IPS-20b (cell line): Measurements from ENCODE around the gene ULK3.

Experiments used
- H3K27ac ChIP-seq: one replicate; pipeline ENCODE4 v1.5.1; 2013; ENCODE audit warnings: low read length
- H3K27me3 ChIP-seq: 2 replicates; pipeline ENCODE4 v1.6.1; 2013; ENCODE audit warnings: mild to moderate bottlenecking, low read length, inconsistent platforms; ENCODE audit not compliant: insufficient read depth
- H3K36me3 ChIP-seq: 2 replicates; pipeline ENCODE4 v1.6.1; 2013; ENCODE audit warnings: low read depth, mild to moderate bottlenecking, inconsistent platforms, low read length, moderate library complexity; ENCODE audit not compliant: insufficient read depth
- H3K4me1 ChIP-seq: 2 replicates; pipeline ENCODE4 v1.6.1; 2013; ENCODE audit warnings: mild to moderate bottlenecking, control low read depth, inconsistent platforms, low read length, moderate library complexity; ENCODE audit not compliant: insufficient read depth
- H3K4me3 ChIP-seq: 2 replicates; pipeline ENCODE4 v1.5.1; 2013; ENCODE audit warnings: mild to moderate bottlenecking, low read length, inconsistent platforms
- H3K9ac ChIP-seq: 2 replicates; pipeline ENCODE4 v1.6.1; 2013; ENCODE audit warnings: low read depth, mild to moderate bottlenecking, inconsistent platforms, low read length, moderate library complexity
- H3K9me3 ChIP-seq: 2 replicates; pipeline ENCODE4 v1.6.1; 2013; ENCODE audit warnings: mild to moderate bottlenecking, low read depth, low read length, inconsistent platforms; ENCODE audit not compliant: insufficient read depth

The ULK3 gene

DNA sequence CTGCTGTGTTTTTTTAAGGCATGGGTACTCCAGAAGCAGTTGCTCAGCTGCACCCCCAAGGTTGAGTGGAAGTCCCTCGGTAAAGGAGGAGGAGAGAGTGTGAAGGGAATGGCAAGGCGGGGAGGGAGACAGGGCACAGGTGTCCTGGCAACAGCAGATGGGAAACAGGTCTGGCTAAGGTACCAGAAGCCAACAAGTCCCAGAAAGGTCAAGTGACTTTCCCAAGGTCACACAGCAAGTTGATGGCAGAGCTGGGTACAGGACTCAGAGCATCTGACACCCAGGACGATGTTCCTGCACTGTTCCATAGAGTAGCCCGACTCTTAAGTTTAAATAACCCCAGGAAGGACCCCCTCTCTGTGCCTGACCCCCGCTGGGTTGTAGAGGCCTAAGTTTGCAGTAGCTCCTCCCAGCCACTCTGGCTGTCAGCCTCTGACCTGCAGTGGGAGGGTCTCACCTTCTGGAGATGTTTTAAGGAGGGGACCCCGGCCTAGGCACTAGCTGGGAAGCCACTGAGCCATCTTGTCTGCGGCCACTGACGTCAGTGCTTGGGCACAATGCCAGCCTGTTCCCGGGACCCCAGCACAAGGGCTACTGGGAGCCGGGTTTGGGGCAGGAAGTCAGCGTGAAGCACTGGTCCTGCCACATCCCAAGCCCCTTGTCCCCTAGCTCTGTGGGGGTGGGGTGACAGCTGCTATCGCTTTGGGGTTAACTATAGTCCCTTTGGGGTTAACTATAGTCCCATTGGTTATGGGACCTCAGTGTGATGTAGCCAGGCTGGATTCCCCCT, 50.5 kb downstream of the ULK3 start:
- Histone ChIP-seq H3K27ac (no peak overlapping the region), H3K4me3 (no peak overlapping the region), H3K36me3 (no peaks in the 10 kb centered on the region), H3K9me3 (no peaks in the 10 kb centered on the region), H3K27me3 (no peaks in the 10 kb centered on the region), H3K9ac (no peak overlapping the region), H3K4me1 (peaks cover 14% of the 10 kb centered on the region)

DNA sequence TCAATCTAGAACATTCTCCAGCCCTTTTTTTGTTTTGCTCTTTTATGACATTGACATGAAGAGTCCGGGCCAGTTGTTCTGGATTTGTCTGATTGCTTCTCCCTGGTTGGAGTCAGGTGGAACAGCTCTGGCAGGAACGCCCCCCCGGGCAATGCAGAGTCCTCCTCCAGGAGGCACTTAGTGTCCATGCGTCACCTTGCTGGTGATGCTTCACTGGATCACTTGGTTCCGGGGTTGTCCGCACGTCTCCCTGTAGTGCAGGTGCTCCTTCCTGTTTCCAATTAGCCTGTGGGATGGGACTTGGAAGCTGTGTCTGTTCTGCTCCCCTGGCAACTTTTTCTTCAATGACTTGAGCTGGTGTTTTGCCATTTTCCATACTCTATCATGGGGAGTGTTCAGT, 51.3 kb downstream of the ULK3 start:
- no peak overlapping the region for H3K27ac ChIP-seq

DNA sequence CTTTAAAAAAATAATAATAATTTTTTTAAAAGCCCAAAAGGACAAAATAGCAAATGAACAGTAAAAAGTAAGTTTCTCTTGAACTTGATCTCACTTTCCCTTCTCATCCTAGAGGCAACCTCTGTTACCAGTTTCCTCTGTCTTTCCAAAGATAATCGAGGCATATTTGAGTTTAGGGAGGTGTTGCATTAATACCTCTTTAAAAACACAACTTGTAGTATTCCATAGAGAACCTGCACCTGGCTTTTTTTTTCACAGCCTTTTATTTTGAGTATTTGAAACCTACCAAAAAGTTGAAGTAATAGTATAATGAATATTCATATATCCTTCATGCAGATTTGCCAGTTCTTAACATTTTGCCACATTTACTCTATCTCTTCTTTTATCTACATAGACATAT, 51.9 kb downstream of the ULK3 start:
- no peaks in the 10 kb centered on the region for H3K36me3 ChIP-seq
- H3K9me3 ChIP-seq = no peaks in the 10 kb centered on the region
- peaks cover 15% of the 10 kb centered on the region for H3K4me1 ChIP-seq
- H3K27me3 ChIP-seq = no peaks in the 10 kb centered on the region
- H3K4me3 ChIP-seq = no peak overlapping the region
- H3K27ac ChIP-seq = no peak overlapping the region
- no peak overlapping the region for H3K9ac ChIP-seq

More for the DNA sequence above, 51.3 kb downstream of the ULK3 start:
- no peak overlapping the region for H3K4me3 ChIP-seq
- no peaks in the 10 kb centered on the region for H3K9me3 ChIP-seq
- no peak overlapping the region for H3K9ac ChIP-seq
- peaks cover 15% of the 10 kb centered on the region for H3K4me1 ChIP-seq
- no peaks in the 10 kb centered on the region for H3K36me3 ChIP-seq
- no peaks in the 10 kb centered on the region for H3K27me3 ChIP-seq

DNA sequence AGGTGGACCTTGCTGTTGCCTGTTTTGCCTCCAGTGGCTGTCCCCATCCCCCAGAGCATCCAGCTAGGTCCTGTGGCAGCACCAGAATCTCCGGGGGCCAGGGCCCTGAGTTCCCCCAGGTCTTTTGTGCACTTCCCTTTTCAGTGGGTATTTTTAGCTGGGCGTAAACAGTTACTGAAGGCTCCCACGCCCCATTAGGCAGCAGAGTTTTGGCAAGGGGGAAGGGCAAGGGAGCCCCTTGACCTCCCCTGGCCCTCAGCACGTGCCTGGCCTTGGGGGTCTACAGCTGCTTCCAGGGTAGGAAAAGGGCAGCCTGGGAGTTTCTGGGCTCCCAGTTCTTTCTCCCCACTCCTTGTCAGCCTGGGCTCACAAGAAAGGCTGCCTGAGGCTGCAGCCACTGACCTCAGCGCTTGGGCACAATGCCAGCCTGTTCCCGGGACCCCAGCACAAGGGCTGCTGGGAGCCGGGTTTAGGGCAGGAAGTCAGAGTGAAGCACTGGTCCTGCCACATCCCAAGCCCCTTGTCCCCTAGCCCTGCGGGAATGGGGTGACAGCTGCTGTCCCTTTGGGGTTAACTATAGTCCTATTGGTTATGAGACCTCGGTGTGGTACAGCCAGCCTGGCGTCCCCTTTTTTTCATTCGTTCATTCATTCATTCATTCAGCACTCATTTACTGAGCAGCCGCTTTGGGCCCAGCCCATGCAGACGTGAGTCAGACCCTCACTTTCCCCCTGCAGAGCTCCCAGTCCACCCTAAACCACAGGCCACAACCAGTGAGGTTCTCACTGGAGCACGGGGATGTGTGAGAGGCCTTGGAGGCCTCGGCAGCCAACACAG, 52.7 kb downstream of the ULK3 start:
- no peaks in the 10 kb centered on the region for H3K36me3 ChIP-seq
- H3K9me3 ChIP-seq = no peaks in the 10 kb centered on the region
- H3K4me1 ChIP-seq = peaks cover 15% of the 10 kb centered on the region
- no peak overlapping the region for H3K9ac ChIP-seq
- H3K27me3 ChIP-seq = no peaks in the 10 kb centered on the region
- no peak overlapping the region for H3K4me3 ChIP-seq
- no peak overlapping the region for H3K27ac ChIP-seq

DNA sequence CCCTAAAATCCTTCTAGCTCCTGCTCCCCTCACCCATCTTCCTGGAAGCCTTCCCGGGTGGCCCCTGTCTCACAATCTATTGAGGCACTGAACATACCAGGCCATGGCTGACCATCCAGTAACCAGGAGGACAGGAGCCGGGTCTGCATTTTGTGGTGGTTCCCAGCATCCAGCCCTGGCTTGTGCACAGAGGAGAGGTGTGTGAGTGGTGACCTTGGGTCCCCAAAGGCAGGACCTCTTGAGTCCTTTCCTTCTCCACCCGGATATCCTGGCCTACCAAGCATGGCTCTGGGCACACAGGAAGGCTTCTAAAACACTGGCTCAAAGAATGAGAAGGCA, 53.2 kb downstream of the ULK3 start:
- H3K9ac ChIP-seq = no peak overlapping the region
- peaks cover 15% of the 10 kb centered on the region for H3K4me1 ChIP-seq
- no peak overlapping the region for H3K4me3 ChIP-seq
- H3K27ac ChIP-seq = no peak overlapping the region
- no peaks in the 10 kb centered on the region for H3K36me3 ChIP-seq
- no peaks in the 10 kb centered on the region for H3K27me3 ChIP-seq
- no peaks in the 10 kb centered on the region for H3K9me3 ChIP-seq

DNA sequence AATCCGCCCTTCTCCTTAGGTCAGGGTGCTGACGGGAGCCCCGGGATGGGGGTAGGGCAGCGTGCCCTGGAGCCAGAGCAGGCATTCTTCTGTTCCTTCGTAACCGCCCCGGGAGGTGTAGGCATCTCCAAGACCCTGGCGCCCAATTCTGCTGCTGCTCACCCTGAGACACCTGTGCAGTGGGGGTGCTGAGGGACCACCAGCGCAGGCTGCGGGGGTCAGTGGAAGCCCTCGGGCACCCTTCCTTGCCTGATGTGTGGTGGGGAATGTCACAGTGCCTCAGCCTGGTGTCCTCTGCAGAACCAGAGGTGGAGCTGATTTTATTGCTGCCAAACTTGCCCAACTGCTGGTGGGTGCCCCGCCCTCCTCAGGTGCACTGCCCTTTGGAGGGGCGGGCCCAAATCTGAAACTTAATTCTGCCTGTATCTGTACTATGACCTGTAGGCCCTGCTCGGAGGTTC, 53.8 kb downstream of the ULK3 start:
- no peaks in the 10 kb centered on the region for H3K27me3 ChIP-seq
- H3K36me3 ChIP-seq = no peaks in the 10 kb centered on the region
- H3K4me3 ChIP-seq = no peak overlapping the region
- H3K27ac ChIP-seq = no peak overlapping the region
- peaks cover 15% of the 10 kb centered on the region for H3K4me1 ChIP-seq
- H3K9me3 ChIP-seq = no peaks in the 10 kb centered on the region
- no peak overlapping the region for H3K9ac ChIP-seq

DNA sequence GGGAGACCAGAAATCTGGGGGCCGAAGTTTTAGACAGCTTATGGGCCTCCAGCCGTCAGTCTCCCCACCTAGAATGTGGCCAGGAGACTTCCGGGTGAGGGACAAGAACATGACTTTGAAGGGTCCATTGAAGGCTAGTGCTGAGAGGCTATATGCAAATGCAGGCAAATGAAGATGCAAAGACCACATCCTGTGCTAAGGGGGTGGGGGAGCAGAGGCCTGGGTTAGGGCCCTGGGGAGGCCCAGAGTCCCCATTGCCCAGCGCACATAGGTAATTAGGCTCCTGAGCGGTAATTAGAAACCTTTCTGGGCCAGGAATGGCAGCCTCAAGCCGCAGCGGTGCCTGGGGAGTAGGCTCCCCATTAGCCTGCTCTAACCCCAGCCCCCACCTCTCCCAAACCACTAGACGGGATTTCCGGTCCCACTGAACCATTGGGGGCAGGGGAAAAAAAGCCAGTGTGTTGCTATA, 54.2 kb downstream of the ULK3 start:
- Histone ChIP-seq H3K4me1 (peaks cover 15% of the 10 kb centered on the region), H3K36me3 (no peaks in the 10 kb centered on the region), H3K4me3 (no peak overlapping the region), H3K9me3 (no peaks in the 10 kb centered on the region), H3K9ac (no peak overlapping the region), H3K27me3 (no peaks in the 10 kb centered on the region), H3K27ac (no peak overlapping the region)

DNA sequence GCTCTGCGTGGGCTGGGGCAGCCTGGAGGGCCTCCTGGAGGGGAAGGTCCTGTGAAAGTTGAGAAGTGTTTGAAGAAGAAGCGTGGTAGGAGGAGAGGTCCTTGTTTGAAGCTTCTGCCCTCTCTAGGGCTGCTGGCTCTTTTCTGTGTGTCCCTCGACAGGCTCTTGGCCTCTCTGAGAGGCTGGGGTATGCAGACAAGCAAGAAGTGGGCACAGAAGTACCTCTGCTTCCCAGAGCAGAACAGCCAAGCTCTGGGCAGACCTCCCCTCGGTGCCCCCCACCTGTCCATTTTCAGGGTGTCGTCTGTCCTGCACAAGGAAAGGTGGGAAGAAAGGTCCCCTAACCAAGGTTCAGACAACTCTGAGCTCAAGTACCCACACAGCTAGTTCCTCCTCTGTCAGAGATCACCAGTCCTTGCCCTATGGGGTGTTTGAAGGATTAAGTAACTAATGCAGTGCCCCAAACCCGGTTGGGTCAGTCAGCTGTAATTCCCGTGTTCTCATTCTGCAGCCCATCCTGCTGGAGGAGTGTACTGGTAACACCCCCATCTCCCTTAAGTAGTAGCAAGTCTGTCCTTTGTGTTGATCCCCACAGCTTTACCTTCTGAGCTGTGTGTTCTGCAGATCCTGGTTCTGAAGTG, 54.8 kb downstream of the ULK3 start:
- Histone ChIP-seq H3K36me3 (no peaks in the 10 kb centered on the region), H3K4me1 (peaks cover 15% of the 10 kb centered on the region), H3K27ac (no peak overlapping the region), H3K4me3 (no peak overlapping the region), H3K27me3 (no peaks in the 10 kb centered on the region), H3K9me3 (no peaks in the 10 kb centered on the region), H3K9ac (no peak overlapping the region)

DNA sequence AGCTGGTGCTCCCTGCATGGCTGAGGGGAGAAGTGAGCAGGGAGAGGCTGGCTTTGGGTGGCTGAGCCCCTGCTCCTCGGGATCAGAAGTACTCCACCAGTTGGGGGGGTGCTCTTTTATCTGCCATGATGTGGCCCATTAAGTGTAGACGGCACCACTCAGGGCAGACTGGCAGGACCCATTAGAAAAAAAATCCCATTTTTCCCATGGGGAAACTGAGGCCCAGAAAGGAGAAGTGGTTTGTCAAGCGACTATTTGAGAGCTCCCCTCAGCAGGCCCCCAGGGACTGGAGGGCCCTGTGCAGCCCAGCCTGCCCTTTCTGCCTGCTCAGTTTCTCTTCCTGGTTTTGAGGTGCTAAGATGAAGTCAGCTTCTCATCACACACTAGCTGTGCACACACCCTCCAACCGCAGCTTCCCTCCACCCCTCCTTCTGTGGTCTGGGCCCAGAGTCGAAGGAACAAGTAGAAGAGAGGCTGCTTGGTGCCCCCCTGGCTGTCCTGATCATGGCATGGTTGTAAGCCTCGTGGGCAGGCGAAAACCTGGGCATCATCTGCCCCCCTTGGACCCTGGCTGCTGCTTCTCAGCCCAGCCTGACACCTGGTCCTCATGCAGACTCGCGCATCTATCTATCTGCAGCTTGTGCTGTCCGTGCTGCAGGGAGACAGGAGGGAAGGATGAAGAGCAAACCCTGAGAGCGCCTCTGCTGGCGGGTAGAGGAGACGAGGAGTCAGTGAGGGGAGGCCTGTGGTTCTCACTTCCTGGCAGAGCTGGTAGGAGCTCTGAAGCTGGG, 55.5 kb downstream of the ULK3 start:
- H3K4me1 ChIP-seq = peaks cover 15% of the 10 kb centered on the region
- H3K4me3 ChIP-seq = no peak overlapping the region
- no peak overlapping the region for H3K9ac ChIP-seq

DNA sequence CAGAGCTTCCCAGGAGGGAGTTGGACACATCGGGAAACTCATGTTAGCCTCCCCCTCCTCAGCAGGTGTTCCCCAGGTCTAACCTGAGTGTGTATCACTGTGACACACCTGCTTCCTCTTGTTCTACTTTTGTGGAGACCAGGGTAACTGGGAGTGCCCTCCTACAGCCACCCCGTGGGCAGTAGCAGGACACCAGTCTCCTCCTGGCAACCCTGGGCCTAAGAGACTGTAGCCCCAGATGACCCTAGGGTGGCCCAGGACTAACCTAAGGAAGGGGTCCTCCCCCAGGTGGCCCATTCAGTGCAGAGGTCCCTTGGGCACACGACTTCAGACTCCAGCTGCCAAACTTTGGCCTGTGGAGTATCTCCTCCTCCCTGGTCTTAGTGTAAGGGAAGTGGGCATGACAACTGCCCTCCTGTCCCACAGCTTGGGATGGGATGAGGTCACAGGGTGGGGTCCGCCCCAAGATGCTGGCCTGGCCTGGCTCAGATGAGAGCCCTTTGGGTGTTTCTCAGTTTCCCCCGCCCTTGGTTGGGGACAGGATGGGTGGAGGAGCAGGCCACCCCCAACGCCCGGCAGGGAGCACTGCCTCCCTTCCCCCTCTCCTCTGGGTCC, 56.3 kb downstream of the ULK3 start:
- Histone ChIP-seq H3K27ac (no peak overlapping the region), H3K9ac (no peak overlapping the region), H3K36me3 (no peaks in the 10 kb centered on the region), H3K27me3 (peaks cover under 1% of the 10 kb centered on the region; the same call in 1 of the 2 replicates), H3K4me3 (no peak overlapping the region), H3K4me1 (peaks cover 15% of the 10 kb centered on the region), H3K9me3 (no peaks in the 10 kb centered on the region)

More for the DNA sequence above, 55.5 kb downstream of the ULK3 start:
- no peaks in the 10 kb centered on the region for H3K9me3 ChIP-seq
- H3K27me3 ChIP-seq = no peaks in the 10 kb centered on the region
- no peaks in the 10 kb centered on the region for H3K36me3 ChIP-seq
- no peak overlapping the region for H3K27ac ChIP-seq
